Endodermal cell (in vitro differentiated cells): Measurements from ENCODE around the gene FASN. TPM values are rescaled to one million over a fixed set of nuclear protein-coding genes. Genes with fewer than 3 reads are reported as not detected.

ENCODE experiments used
- DNase-seq: peaks from one replicate; pipeline ENCODE4 v3.0.0-alpha.2; 2017
- H3K27ac ChIP-seq: 2 replicates; pipeline ENCODE4 v1.5.1; 2013; ENCODE audit warnings: mild to moderate bottlenecking, low read depth, low read length, moderate library complexity
- H3K27me3 ChIP-seq: 2 replicates; pipeline ENCODE4 v1.6.1; 2013; ENCODE audit warnings: mild to moderate bottlenecking, low read length, moderate library complexity; ENCODE audit not compliant: insufficient read depth, control insufficient read depth, poor library complexity, severe bottlenecking
- H3K36me3 ChIP-seq: 2 replicates; pipeline ENCODE4 v1.7.0; 2013; ENCODE audit warnings: mild to moderate bottlenecking, low read length, moderate library complexity; ENCODE audit not compliant: control insufficient read depth, insufficient read depth
- H3K4me1 ChIP-seq: one replicate; pipeline ENCODE4 v1.7.0; 2013; ENCODE audit warnings: low read length; ENCODE audit not compliant: control insufficient read depth, insufficient read depth
- H3K4me3 ChIP-seq: 2 replicates; pipeline ENCODE4 v1.5.1; 2013; ENCODE audit warnings: mild to moderate bottlenecking, low read length, moderate library complexity
- H3K9ac ChIP-seq: 2 replicates; pipeline ENCODE4 v1.6.1; 2013; ENCODE audit warnings: mild to moderate bottlenecking, low read length, moderate library complexity; ENCODE audit not compliant: poor library complexity, severe bottlenecking; ENCODE audit errors: extremely low read depth
- H3K9me3 ChIP-seq: 2 replicates; pipeline ENCODE4 v1.6.1; 2013; ENCODE audit warnings: mild to moderate bottlenecking, low read length, moderate library complexity; ENCODE audit not compliant: control insufficient read depth
- H3K27ac Mint-ChIP-seq: 2 replicates; pipeline ENCODE4 v1.8.0; 2020; ENCODE audit warnings: mixed read lengths
- H3K27me3 Mint-ChIP-seq: 2 replicates; pipeline ENCODE4 v1.8.0; 2021; ENCODE audit warnings: mild to moderate bottlenecking, mixed read lengths; ENCODE audit not compliant: insufficient read depth
- H3K36me3 Mint-ChIP-seq: 2 replicates; pipeline ENCODE4 v1.8.0; 2020; ENCODE audit warnings: low read depth, mixed read lengths
- H3K4me1 Mint-ChIP-seq: 2 replicates; pipeline ENCODE4 v1.8.0; 2020; ENCODE audit warnings: mixed read lengths
- H3K4me3 Mint-ChIP-seq: 2 replicates; pipeline ENCODE4 v1.8.0; 2020; ENCODE audit warnings: mild to moderate bottlenecking, moderate library complexity, mixed read lengths
- H3K9me3 Mint-ChIP-seq: 2 replicates; pipeline ENCODE4 v1.8.0; 2020; ENCODE audit warnings: mild to moderate bottlenecking, mixed read lengths
- WGBS, 2 experiments: methylation state at CpG; one replicate each; pipeline versions ENCODE4 v1.1.5 to v1.1.7; 2013; ENCODE audit warnings: missing lambda C conversion rate in 2 of 2, mixed read lengths in 1 of 2; ENCODE audit not compliant: insufficient coverage in 1 of 2, insufficient read length in 1 of 2; 5-methylcytosine and 5-hydroxymethylcytosine counted together
- total RNA-seq, 2 donors: library from RNA; stranded (reverse); fragmentation: NEBNext Ultra II Directional in 1 of 2; extraction: Animal tissue kit (Norgen Biotek cat#: 25700) in 1 of 2; gene quantifications; 2 replicates in 1 of 2; 3 replicates in 1 of 2; pipeline ENCODE4 v1.2.1, GENCODE V29; 2021
- TF ChIP-seq, protein P1 (sequence below): fragments of 200-600 bp; sonication (generic); conservative IDR thresholded peaks from 2 replicates; pipeline ENCODE4 v1.5.0; 2021; ENCODE audit warnings: antibody characterized with exemption, mild to moderate bottlenecking

FASN gene
- total RNA-seq, 2 donors from 2014 or later = 371 to 498 TPM

DNA sequence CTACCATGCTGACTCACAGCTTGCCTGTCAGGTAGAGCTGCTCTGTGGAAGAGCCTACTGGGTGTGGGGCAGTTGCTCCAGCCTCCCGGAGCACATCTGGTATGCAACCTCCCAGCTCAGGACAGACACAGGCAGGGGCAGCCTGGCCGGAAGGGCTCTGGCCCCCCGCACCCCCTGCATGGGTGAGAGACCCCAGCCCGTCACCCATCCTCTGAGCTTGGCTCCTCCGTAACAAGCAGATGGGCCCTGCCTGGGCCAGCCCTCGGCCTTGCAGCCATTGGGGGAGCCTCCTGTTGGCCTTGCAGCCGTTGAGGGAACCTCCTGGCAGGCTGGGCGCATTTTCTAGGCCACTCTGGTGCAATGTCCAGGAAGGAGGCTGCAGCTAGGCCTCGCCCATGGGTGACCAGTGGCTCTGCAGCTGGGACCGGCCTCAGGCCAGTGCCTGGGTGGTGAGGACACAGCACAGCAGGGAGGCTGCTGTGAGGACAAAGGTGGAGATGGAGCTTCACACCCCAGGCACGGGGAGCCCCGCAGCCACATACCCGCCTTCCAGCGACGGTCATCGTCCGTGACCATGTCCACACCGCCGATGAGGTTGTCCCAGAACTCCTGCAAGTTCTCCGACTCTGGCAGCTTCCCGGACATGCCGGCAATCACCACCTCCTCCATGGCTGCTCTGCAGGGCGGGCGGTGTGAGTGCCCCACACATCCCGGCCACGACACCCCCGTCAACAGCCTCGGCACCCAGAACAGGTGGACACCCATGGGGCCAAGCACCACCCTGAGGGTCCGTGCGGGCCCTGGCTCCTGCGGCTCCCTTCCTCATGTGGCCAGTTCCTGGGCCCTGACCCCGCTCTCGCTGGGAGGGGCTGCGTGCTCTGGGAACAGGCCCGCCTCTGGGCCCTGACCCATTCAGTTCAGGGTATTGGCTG is 2.0 kb downstream of the FASN start:
- peak overlapping the region; percentile 17 for H3K27ac ChIP-seq
- H3K4me1 Mint-ChIP-seq = peaks cover 15% of the 10 kb centered on the region
- H3K36me3 ChIP-seq = peaks cover 43% of the 10 kb centered on the region
- no peaks in the 10 kb centered on the region for H3K27me3 Mint-ChIP-seq
- no peak for DNase-seq
- peak overlapping the region; percentile 88 for H3K4me3 ChIP-seq
- no peaks in the 10 kb centered on the region for H3K9me3 Mint-ChIP-seq
- peak overlapping the region; percentile 68 for H3K4me3 Mint-ChIP-seq
- peak overlapping the region; percentile 67 for H3K9ac ChIP-seq
- H3K9me3 ChIP-seq = no peaks in the 10 kb centered on the region
- no peaks in the 10 kb centered on the region for H3K27me3 ChIP-seq
- peaks cover 17% of the 10 kb centered on the region for H3K36me3 Mint-ChIP-seq
- peaks cover 17% of the 10 kb centered on the region for H3K4me1 ChIP-seq
- TF ChIP-seq, protein P1, sequence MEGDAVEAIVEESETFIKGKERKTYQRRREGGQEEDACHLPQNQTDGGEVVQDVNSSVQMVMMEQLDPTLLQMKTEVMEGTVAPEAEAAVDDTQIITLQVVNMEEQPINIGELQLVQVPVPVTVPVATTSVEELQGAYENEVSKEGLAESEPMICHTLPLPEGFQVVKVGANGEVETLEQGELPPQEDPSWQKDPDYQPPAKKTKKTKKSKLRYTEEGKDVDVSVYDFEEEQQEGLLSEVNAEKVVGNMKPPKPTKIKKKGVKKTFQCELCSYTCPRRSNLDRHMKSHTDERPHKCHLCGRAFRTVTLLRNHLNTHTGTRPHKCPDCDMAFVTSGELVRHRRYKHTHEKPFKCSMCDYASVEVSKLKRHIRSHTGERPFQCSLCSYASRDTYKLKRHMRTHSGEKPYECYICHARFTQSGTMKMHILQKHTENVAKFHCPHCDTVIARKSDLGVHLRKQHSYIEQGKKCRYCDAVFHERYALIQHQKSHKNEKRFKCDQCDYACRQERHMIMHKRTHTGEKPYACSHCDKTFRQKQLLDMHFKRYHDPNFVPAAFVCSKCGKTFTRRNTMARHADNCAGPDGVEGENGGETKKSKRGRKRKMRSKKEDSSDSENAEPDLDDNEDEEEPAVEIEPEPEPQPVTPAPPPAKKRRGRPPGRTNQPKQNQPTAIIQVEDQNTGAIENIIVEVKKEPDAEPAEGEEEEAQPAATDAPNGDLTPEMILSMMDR = no peak
- 86 to 93% methylated on average over 26 to 35 of the region's 35 CpGs for WGBS, 2 experiments
- no peak overlapping the region for H3K27ac Mint-ChIP-seq

- no peaks in the 10 kb centered on the region for H3K27me3 ChIP-seq
- Mint-ChIP-seq H3K36me3 (peaks cover 22% of the 10 kb centered on the region), H3K4me1 (peaks cover 9% of the 10 kb centered on the region), H3K4me3 (peak overlapping the region; percentile 68), H3K27me3 (no peaks in the 10 kb centered on the region), H3K9me3 (no peaks in the 10 kb centered on the region), H3K27ac (no peak overlapping the region)
- TF ChIP-seq, protein P1 = no peak
- WGBS, 2 experiments = 93 to 95% methylated on average over 27 to 37 of the region's 37 CpGs
- H3K36me3 ChIP-seq = peaks cover 49% of the 10 kb centered on the region
- H3K4me3 ChIP-seq = peak overlapping the region; percentile 45
- H3K4me1 ChIP-seq = peaks cover 17% of the 10 kb centered on the region
- H3K9me3 ChIP-seq = no peaks in the 10 kb centered on the region
- H3K27ac ChIP-seq = no peak overlapping the region
- no peak for DNase-seq
- H3K9ac ChIP-seq = no peak overlapping the region
Observed at GRCh38 chr17:82094931-82095776, 2.9 kb downstream of the FASN start.

DNA sequence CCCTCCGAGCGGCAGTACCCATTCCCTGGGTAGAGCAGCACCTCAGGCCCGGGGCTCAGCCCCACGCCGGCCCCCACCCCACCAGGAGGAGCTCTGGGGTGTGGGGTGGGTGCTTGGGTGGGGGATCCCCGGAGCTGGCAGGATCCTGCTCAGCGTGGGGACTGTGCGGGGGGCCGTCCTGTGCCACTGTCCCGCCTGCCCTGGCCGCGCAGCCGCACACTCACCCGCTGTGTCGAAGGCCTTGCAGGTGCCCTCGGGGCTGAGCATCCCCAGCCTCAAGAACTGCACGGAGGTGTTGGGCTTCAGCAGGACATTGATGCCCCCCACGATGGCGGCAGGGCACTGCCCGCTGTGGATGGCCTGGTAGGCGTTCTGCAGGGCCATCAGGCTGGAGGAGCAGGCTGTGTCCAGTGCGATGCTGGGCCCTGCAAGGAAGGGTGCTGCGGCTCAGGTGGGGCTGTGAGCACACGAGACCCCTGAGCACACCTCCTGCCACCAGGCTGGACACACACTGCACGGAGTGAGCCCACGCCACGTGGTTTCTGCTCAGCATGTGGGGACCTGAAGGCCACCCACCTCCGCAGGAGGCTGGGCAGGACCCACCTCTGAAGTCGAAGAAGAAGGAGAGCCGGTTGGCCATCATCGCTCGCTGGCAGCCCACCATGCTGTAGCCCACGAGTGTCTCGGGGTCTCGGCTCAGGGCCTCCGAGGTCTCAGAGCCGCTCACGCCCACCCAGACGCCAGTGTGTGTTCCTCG is 4.9 kb downstream of the FASN start:
- Mint-ChIP-seq H3K36me3 (peaks cover 28% of the 10 kb centered on the region), H3K27ac (no peak overlapping the region), H3K4me1 (peaks cover 2% of the 10 kb centered on the region), H3K27me3 (no peaks in the 10 kb centered on the region), H3K4me3 (no peak overlapping the region), H3K9me3 (no peaks in the 10 kb centered on the region)
- no peak overlapping the region for H3K4me3 ChIP-seq
- peaks cover 62% of the 10 kb centered on the region for H3K36me3 ChIP-seq
- no peak for DNase-seq
- H3K4me1 ChIP-seq = peaks cover 17% of the 10 kb centered on the region
- no peaks in the 10 kb centered on the region for H3K9me3 ChIP-seq
- no peak overlapping the region for H3K27ac ChIP-seq
- H3K9ac ChIP-seq = no peak overlapping the region
- 95 to 96% methylated on average over 32 to 40 of the region's 40 CpGs for WGBS, 2 experiments
- TF ChIP-seq, protein P1 = no peak
- no peaks in the 10 kb centered on the region for H3K27me3 ChIP-seq
